SK-N-SH treated with all-trans-retinoic acid at 6 μM for 48 hours (cell line): ENCODE results near the gene GEMIN5.

Experiments
- BACH2 ChIP-seq: fragments of 250-450 bp; sonication (Bioruptor Pico); IDR thresholded peaks from 2 replicates; pipeline ENCODE4 v1.9.0; 2021; ENCODE audit warnings: mild to moderate bottlenecking, borderline replicate concordance
- GLIS3 ChIP-seq: fragments of 250-450 bp; sonication (Bioruptor Pico); IDR thresholded peaks from 2 replicates; pipeline ENCODE4 v1.5.0; 2020; ENCODE audit warnings: mild to moderate bottlenecking, moderate library complexity
- OSR1 ChIP-seq: fragments of 250-450 bp; sonication (Bioruptor Pico); IDR thresholded peaks from 2 replicates; pipeline ENCODE4 v1.8.0; 2022; ENCODE audit warnings: moderate library complexity, mild to moderate bottlenecking, inconsistent platforms
- TOX ChIP-seq: fragments of 250-450 bp; sonication (Bioruptor Pico); IDR thresholded peaks from 2 replicates; pipeline ENCODE4 v1.8.0; 2021; ENCODE audit warnings: mild to moderate bottlenecking, moderate library complexity, borderline replicate concordance
- ZNF8 ChIP-seq: fragments of 450-650 bp; formaldehyde crosslinking; IDR thresholded peaks from 2 replicates; pipeline ENCODE4 v1.5.0; 2020; ENCODE audit warnings: mild to moderate bottlenecking, moderate library complexity
- TF ChIP-seq, protein P1 (sequence below): fragments of 250-450 bp; sonication (Bioruptor Pico); IDR thresholded peaks from 2 replicates; pipeline ENCODE4 v1.8.0; 2021; ENCODE audit warnings: low read depth, mild to moderate bottlenecking, moderate library complexity, borderline replicate concordance

DNA sequence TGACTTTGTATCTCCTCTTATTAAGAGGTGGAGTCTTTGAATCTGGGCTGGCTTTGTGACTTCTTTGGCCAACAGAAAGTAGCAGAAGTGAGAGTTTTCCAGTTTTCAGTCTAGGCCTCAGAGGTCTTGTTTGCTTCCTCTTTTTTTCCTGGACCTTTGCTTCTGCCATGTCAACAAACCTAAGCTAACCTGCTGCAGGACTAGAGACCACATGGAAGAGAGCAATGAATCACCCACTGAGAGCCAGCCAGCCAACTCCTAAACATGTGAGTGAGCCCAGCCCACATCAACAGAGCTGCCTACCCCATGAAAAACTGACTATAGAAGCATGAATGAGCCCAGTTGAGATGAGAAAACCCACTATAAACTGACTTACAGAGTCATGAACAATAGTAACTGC lies 32.7 kb upstream of the GEMIN5 start:
- TF ChIP-seq TOX (CRISPR knock-in tag) (no peak), GLIS3 (CRISPR knock-in tag) (no peak), ZNF8 (no peak), OSR1 (CRISPR knock-in tag) (no peak), BACH2 (no peak)
- TF ChIP-seq, protein P1, sequence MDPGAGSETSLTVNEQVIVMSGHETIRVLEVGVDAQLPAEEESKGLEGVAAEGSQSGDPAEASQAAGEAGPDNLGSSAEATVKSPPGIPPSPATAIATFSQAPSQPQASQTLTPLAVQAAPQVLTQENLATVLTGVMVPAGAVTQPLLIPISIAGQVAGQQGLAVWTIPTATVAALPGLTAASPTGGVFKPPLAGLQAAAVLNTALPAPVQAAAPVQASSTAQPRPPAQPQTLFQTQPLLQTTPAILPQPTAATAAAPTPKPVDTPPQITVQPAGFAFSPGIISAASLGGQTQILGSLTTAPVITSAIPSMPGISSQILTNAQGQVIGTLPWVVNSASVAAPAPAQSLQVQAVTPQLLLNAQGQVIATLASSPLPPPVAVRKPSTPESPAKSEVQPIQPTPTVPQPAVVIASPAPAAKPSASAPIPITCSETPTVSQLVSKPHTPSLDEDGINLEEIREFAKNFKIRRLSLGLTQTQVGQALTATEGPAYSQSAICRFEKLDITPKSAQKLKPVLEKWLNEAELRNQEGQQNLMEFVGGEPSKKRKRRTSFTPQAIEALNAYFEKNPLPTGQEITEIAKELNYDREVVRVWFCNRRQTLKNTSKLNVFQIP = no peak
